Fibroblast of the aortic adventitia (primary cell): ENCODE measurements around the gene BTNL9. TPM values are rescaled to one million over a fixed set of nuclear protein-coding genes. Genes with fewer than 3 reads are reported as not detected.
"Not testable (repeated sequence)": the region's sequence is repeated elsewhere in the genome, so short reads cannot be mapped to it uniquely, and the experiment has no call there.

Experiments
- DNase-seq: peaks from one replicate; pipeline ENCODE4 v3.0.0-alpha.2; 2010; ENCODE audit warnings: low read depth
- H3K4me3 ChIP-seq: 2 replicates; pipeline ENCODE4 v1.5.1; 2011; ENCODE audit warnings: low read depth, mild to moderate bottlenecking, control low read depth, low read length, moderate library complexity
- CTCF ChIP-seq: IDR thresholded peaks from 2 replicates; pipeline ENCODE4 v1.5.1; 2011; ENCODE audit warnings: mild to moderate bottlenecking, low read length, control low read depth, inconsistent platforms; ENCODE audit not compliant: insufficient read depth
- small RNA-seq: library from RNA; depleted of rRNA; stranded (forward); fragments of <200 nt; gene quantifications from one replicate; pipeline ENCODE3, GENCODE V24; 2012
- total RNA-seq: library from RNA; depleted of rRNA; stranded (reverse); fragments of >200 nt; gene quantifications from 2 replicates; pipeline ENCODE4 v1.2.3, GENCODE V29; 2012; ENCODE audit warnings: low replicate concordance

Gene BTNL9
- total RNA-seq, 1 donor: not detected

DNA sequence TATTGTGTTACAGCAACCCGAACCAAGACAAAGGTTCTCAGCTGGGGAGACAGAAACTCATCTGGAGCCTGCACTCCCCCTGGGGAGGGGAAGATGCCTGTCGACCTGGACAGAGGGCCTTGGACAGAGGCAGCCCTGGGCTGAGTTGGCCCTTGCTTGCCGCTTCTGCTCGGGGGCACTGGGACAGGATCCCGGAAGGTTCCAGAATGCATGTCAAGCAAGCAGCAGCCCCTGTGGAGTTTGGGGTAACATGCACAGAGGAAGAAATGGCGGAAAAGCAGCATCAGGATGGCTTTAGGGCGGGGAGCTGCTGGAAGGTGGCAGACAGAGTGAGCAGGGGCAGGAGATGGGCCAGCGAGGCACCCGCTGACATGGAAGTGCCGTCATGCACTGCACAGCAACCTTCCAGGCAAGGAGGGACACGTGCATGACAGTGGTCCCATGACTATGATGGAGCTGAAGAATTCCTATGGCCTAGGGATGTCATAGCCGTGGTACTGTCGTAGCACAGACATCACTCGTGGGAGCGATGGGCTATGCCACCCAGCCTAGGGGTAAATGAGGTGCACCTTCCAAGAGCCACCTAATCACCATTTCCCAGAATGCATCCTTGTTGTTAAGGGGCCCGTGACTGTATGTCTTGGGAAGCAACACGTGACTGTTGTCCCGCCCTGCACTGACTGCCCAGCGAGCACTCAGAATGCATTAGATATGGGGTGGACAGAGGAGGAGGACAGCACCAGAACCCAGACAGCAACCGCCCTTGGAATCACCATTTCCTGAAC, 64.7 kb downstream of the BTNL9 start:
- H3K4me3 ChIP-seq, DNase-seq: not testable (repeated sequence)

DNA sequence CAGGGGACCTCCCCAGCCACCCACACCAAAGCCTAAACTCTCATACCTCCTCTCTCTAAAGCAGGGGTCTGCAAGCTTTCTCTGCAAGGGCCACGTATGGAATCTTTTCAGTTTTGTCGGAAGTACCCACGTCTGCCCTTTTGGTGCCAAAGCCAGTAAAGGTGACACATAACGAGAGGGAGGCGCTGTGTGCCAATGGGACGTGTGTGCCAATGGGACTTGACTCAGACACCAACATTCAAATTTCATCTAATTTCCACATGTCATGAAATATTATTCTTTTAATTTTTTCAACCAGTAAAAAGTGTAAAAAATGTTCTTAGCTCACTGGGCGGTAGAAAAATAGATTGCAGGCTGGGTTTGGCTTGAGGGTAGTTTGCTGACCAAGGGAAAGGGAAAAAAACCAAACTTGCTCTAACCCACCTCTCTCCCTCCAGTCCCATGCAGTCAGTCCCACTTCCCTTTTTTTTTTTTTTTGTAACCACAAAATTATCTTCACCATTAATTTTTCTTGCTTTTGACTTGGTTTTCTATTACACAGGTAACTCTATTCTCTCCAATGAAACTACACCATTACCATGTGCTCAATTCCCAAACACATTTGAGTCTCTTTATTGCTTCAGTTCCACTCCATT, 65.4 kb downstream of the BTNL9 start:
- no peak for DNase-seq
- no peak for TF ChIP-seq CTCF

DNA sequence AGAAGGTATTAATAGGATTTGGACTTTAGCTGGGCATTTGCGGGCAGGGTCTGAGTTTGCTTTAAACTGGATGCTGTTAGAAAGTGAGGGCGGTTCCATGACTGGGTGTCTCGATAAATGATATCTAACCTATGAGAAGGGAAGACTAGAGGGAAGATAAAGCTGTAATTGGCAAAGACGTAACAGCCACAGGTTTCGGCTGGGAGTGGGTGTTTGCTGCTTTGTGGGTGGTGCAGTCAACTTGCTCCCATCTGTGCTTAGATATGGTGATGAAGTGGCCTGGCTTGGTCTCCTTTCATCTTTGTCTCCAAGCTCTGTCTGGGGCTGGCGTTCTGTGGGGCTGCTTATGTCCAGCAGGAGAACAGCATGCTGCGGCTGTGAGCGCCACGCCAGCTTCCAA, 67.6 kb downstream of the BTNL9 start:
- no peak for TF ChIP-seq CTCF
- no peak overlapping the region for H3K4me3 ChIP-seq
- no peak for DNase-seq

More for the DNA sequence above, 65.4 kb downstream of the BTNL9 start:
- H3K4me3 ChIP-seq: no peak overlapping the region

GRCh38 chr5:181108578-181109165, 68.6 kb downstream of the BTNL9 start:
- no peak overlapping the region for H3K4me3 ChIP-seq
- DNase-seq: no peak
- TF ChIP-seq CTCF: no peak

DNA sequence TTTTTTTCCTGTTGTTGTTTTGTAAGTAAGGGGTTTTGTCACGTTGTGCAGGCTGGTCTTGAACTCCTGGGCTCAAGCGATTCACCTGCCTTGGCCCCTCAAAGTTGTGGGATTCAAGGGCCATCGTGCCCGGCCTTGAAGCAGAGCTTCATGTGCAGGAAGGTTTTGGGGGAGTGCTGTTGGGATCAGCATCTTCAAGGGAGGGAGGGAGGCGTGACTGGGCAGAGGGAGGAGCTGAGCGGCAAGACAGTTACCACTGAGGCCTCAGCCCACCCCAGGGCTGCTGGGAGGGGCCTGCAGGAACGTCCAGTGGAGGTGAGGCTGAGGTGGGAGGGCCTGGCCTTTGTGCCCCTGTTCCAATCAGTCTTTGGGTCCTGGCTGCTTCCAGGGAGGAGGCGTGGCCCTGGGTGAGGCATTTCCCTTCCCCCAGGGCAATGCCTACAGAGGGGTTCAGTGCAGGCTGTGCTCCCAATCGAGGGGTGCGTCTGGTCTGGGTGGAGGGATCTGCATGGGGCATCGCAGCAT, 69.5 kb downstream of the BTNL9 start:
- no peak overlapping the region for H3K4me3 ChIP-seq
- DNase-seq: no peak
- TF ChIP-seq CTCF: no peak

- H3K4me3 ChIP-seq: no peak overlapping the region
- TF ChIP-seq CTCF: no peak
- DNase-seq: no peak
Measured at GRCh38 chr5:181111010-181111409, 70.9 kb downstream of the BTNL9 start.

Small RNAs within 50 kb of the gene (small RNA-seq; reads per million reads assigned to genes)
- gene MIR8089 (not detected), gene RNU6-1036P (not detected)

Other genes starting within 250 kb of the BTNL9 start
- gene MGAT1, start 237.5 kb upstream of the BTNL9 start, total RNA-seq: 79.4 and 81.1 TPM in 2 replicates
- gene ZFP62, start 179.0 kb upstream of the BTNL9 start, total RNA-seq: 14.7 and 19.4 TPM in 2 replicates
- not detected in 2 replicates for gene BTNL8, start 141.1 kb upstream of the BTNL9 start, total RNA-seq
- gene BTNL3, start 51.4 kb upstream of the BTNL9 start, total RNA-seq: not detected in 2 replicates
- gene OR2V1, start 90.9 kb downstream of the BTNL9 start, total RNA-seq: not detected in 2 replicates
- not detected in 2 replicates for gene OR2V2, start 107.3 kb downstream of the BTNL9 start, total RNA-seq
- 0.74 and 3.3 TPM in 2 replicates for gene TRIM7, start 164.9 kb downstream of the BTNL9 start, total RNA-seq
- 12.7 and 19.1 TPM in 2 replicates for gene TRIM41, start 183.0 kb downstream of the BTNL9 start, total RNA-seq
- 2,117 and 4,931 TPM in 2 replicates for gene RACK1, start 203.6 kb downstream of the BTNL9 start, total RNA-seq
- 7.4 and 15.6 TPM in 2 replicates for gene TRIM52, start 220.9 kb downstream of the BTNL9 start, total RNA-seq